Hematopoietic multipotent progenitor cell treated with erythropoietin and hydrocortisone succinate and interleukin-3 and kit ligand, for 15 days (in vitro differentiated cells): ENCODE data around the gene PLXNA4.

Experiments used
- DNase-seq: peaks from one replicate; pipeline ENCODE4 v3.0.0-alpha.2; 2015; ENCODE audit warnings: low spot score

The PLXNA4 gene

GRCh38 chr7:132533916-132534315 lies 42.4 kb downstream of the PLXNA4 start:
- DNase-seq, result no peak

GRCh38 chr7:132532281-132532680 lies 44.0 kb downstream of the PLXNA4 start:
- DNase-seq, result no peak

GRCh38 chr7:132531562-132531961 lies 44.7 kb downstream of the PLXNA4 start:
- DNase-seq, result no peak

- DNase-seq, result no peak
Observed at GRCh38 chr7:132528695-132529094, 47.6 kb downstream of the PLXNA4 start.

- no peak for DNase-seq
Observed at GRCh38 chr7:132527467-132528410, 48.5 kb downstream of the PLXNA4 start.

GRCh38 chr7:132526111-132526740 lies 50.0 kb downstream of the PLXNA4 start:
- DNase-seq, result no peak

- no peak for DNase-seq
Observed at GRCh38 chr7:132521423-132521822, 54.8 kb downstream of the PLXNA4 start.

GRCh38 chr7:132520591-132521280 lies 55.5 kb downstream of the PLXNA4 start:
- DNase-seq, result no peak

GRCh38 chr7:132519936-132520335 lies 56.3 kb downstream of the PLXNA4 start:
- DNase-seq, result no peak

- DNase-seq, result no peak
Observed at GRCh38 chr7:132518839-132519173, 57.5 kb downstream of the PLXNA4 start.

- DNase-seq, result no peak
Observed at GRCh38 chr7:132518102-132518838, 58.0 kb downstream of the PLXNA4 start.

GRCh38 chr7:132516042-132516840 lies 60.0 kb downstream of the PLXNA4 start:
- DNase-seq, result no peak

GRCh38 chr7:132515181-132515580 lies 61.1 kb downstream of the PLXNA4 start:
- no peak for DNase-seq

- no peak for DNase-seq
Observed at GRCh38 chr7:132514430-132514829, 61.8 kb downstream of the PLXNA4 start.

GRCh38 chr7:132511921-132512320 lies 64.3 kb downstream of the PLXNA4 start:
- DNase-seq, result no peak

GRCh38 chr7:132511387-132511786 lies 64.9 kb downstream of the PLXNA4 start:
- no peak for DNase-seq

- DNase-seq, result no peak
Observed at GRCh38 chr7:132509643-132510042, 66.6 kb downstream of the PLXNA4 start.

- no peak for DNase-seq
Observed at GRCh38 chr7:132508724-132509353, 67.4 kb downstream of the PLXNA4 start.

- no peak for DNase-seq
Observed at GRCh38 chr7:132504852-132505251, 71.4 kb downstream of the PLXNA4 start.

GRCh38 chr7:132504071-132504470 lies 72.2 kb downstream of the PLXNA4 start:
- DNase-seq, result no peak

- no peak for DNase-seq
Observed at GRCh38 chr7:132503415-132503814, 72.9 kb downstream of the PLXNA4 start.
